PFSK-1 (cell line): ENCODE measurements around the gene DNM3.

Experiments used
- POLR2AphosphoS5 ChIP-seq: IDR thresholded peaks from 2 replicates; pipeline ENCODE4 v1.6.1; 2012; ENCODE audit warnings: low read depth, mild to moderate bottlenecking, control low read depth, low read length, moderate library complexity
- SIN3A ChIP-seq: IDR thresholded peaks from 2 replicates; pipeline ENCODE4 v1.6.1; 2012; ENCODE audit warnings: mild to moderate bottlenecking, low read length, moderate library complexity, borderline replicate concordance; ENCODE audit not compliant: insufficient read depth
- TF ChIP-seq, protein P1 (sequence below), 2 experiments: IDR thresholded peaks; 2 replicates each; pipeline versions ENCODE4 v1.6.1 to v1.8.0; 2011 to 2012; ENCODE audit warnings: low read depth in 2 of 2, low read length in 2 of 2, control low read depth in 1 of 2, inconsistent platforms in 1 of 2, mild to moderate bottlenecking in 1 of 2, moderate library complexity in 1 of 2; ENCODE audit not compliant: insufficient read depth in 1 of 2

DNA sequence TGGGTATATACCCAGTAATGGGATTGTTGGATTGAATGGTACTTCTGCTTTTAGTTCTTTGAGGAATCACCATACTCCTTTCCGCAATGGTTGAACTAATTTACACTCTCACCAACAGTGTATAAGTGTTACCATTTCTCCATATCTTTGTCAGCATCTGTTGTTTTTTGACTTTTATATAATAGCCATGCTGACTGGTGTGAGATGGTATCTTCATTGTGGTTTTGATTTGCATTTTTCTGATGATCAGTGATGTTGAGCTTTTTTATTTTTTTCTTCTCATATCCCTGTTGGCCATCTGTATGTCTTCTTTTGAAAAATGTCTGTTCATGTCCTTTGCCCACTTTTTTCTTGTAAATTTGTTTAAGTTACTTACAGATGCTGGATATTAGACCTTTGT lies 14.1 kb downstream of the DNM3 start:
- TF ChIP-seq POLR2AphosphoS5 (no peak), SIN3A (no peak)
- TF ChIP-seq, protein P1, sequence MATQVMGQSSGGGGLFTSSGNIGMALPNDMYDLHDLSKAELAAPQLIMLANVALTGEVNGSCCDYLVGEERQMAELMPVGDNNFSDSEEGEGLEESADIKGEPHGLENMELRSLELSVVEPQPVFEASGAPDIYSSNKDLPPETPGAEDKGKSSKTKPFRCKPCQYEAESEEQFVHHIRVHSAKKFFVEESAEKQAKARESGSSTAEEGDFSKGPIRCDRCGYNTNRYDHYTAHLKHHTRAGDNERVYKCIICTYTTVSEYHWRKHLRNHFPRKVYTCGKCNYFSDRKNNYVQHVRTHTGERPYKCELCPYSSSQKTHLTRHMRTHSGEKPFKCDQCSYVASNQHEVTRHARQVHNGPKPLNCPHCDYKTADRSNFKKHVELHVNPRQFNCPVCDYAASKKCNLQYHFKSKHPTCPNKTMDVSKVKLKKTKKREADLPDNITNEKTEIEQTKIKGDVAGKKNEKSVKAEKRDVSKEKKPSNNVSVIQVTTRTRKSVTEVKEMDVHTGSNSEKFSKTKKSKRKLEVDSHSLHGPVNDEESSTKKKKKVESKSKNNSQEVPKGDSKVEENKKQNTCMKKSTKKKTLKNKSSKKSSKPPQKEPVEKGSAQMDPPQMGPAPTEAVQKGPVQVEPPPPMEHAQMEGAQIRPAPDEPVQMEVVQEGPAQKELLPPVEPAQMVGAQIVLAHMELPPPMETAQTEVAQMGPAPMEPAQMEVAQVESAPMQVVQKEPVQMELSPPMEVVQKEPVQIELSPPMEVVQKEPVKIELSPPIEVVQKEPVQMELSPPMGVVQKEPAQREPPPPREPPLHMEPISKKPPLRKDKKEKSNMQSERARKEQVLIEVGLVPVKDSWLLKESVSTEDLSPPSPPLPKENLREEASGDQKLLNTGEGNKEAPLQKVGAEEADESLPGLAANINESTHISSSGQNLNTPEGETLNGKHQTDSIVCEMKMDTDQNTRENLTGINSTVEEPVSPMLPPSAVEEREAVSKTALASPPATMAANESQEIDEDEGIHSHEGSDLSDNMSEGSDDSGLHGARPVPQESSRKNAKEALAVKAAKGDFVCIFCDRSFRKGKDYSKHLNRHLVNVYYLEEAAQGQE (IDR thresholded peaks at IDR 0.05; ENCODE audit: insufficient read depth in 1 of 2, low read depth in 2 of 2, low read length in 2 of 2), result no peak
